ENCODE data around the gene EXOC6. TPM values are rescaled to one million over a fixed set of nuclear protein-coding genes. Genes with fewer than 3 reads are reported as not detected.

Gene EXOC6
- total RNA-seq, 1 experiment from 2014 or later = 9.3 TPM

- Histone ChIP-seq H3K9me2 (ENCODE audit: insufficient read depth) (no peaks in the 10 kb centered on the region), H3F3A (ENCODE audit: insufficient read depth, low read depth) (no peaks in the 10 kb centered on the region), H3K27ac (no peak overlapping the region), H3K4me2 (no peak overlapping the region), H3K36me3 (ENCODE audit: low read depth) (no peaks in the 10 kb centered on the region), H3K4me1 (replicated peaks; ENCODE audit: insufficient read depth) (no peaks in the 10 kb centered on the region), H3K27me3 (ENCODE audit: insufficient read depth, low read depth) (no peaks in the 10 kb centered on the region), H2AFZ (no peak overlapping the region), H3K9me3 (ENCODE audit: insufficient read depth, low read depth) (no peaks in the 10 kb centered on the region), H3K79me2 (ENCODE audit: low read depth) (no peaks in the 10 kb centered on the region), H4K20me1 (ENCODE audit: insufficient read depth) (no peaks in the 10 kb centered on the region), H3K4me3 (no peak overlapping the region)
- CTCF ChIA-PET = no interaction called here
- TF ChIP-seq EZH2 (IDR thresholded peaks at IDR 0.05; ENCODE audit: low read depth) (no peak), CTCF (conservative IDR thresholded peaks at IDR 0.05) (no peak)
- intact Hi-C loops (cut with micrococcal nuclease; ENCODE audit: unreplicated experiment) = no loop called here
- POLR2A ChIA-PET (ENCODE audit: unreplicated experiment) = no interaction called here
- BruUV-seq (replicated peaks) = no TSS peak
- DNase-seq = no peak
Observed at GRCh38 chr10:92811986-92812385, 36.3 kb upstream of the EXOC6 start.

GRCh38 chr10:92813979-92814378 is 34.3 kb upstream of the EXOC6 start:
- Histone ChIP-seq H3K9me2 (ENCODE audit: insufficient read depth) (no peaks in the 10 kb centered on the region), H3F3A (ENCODE audit: insufficient read depth, low read depth) (no peaks in the 10 kb centered on the region), H3K27ac (no peak overlapping the region), H3K4me3 (no peak overlapping the region), H4K20me1 (ENCODE audit: insufficient read depth) (no peaks in the 10 kb centered on the region), H2AFZ (no peak overlapping the region), H3K27me3 (ENCODE audit: insufficient read depth, low read depth) (no peaks in the 10 kb centered on the region), H3K4me1 (replicated peaks; ENCODE audit: insufficient read depth) (no peaks in the 10 kb centered on the region), H3K9me3 (ENCODE audit: insufficient read depth, low read depth) (no peaks in the 10 kb centered on the region), H3K4me2 (no peak overlapping the region), H3K36me3 (ENCODE audit: low read depth) (no peaks in the 10 kb centered on the region), H3K79me2 (ENCODE audit: low read depth) (no peaks in the 10 kb centered on the region)
- BruUV-seq (replicated peaks) = no TSS peak
- ChIA-PET POLR2A (ENCODE audit: unreplicated experiment) (no interaction called here), CTCF (no interaction called here)
- intact Hi-C loops (cut with micrococcal nuclease; ENCODE audit: unreplicated experiment) = no loop called here
- TF ChIP-seq EZH2 (IDR thresholded peaks at IDR 0.05; ENCODE audit: low read depth) (no peak), CTCF (conservative IDR thresholded peaks at IDR 0.05) (no peak)
- DNase-seq = no peak

- Histone ChIP-seq H3K9me3 (ENCODE audit: insufficient read depth, low read depth) (no peaks in the 10 kb centered on the region), H3F3A (ENCODE audit: insufficient read depth, low read depth) (no peaks in the 10 kb centered on the region), H2AFZ (no peak overlapping the region), H4K20me1 (ENCODE audit: insufficient read depth) (no peaks in the 10 kb centered on the region), H3K27ac (no peak overlapping the region), H3K36me3 (ENCODE audit: low read depth) (no peaks in the 10 kb centered on the region), H3K79me2 (ENCODE audit: low read depth) (no peaks in the 10 kb centered on the region), H3K4me3 (no peak overlapping the region), H3K4me1 (replicated peaks; ENCODE audit: insufficient read depth) (no peaks in the 10 kb centered on the region), H3K9me2 (ENCODE audit: insufficient read depth) (no peaks in the 10 kb centered on the region), H3K27me3 (ENCODE audit: insufficient read depth, low read depth) (no peaks in the 10 kb centered on the region), H3K4me2 (no peak overlapping the region)
- DNase-seq = no peak
- TF ChIP-seq CTCF (conservative IDR thresholded peaks at IDR 0.05) (no peak), EZH2 (IDR thresholded peaks at IDR 0.05; ENCODE audit: low read depth) (no peak)
- intact Hi-C loops (cut with micrococcal nuclease; ENCODE audit: unreplicated experiment) = no loop called here
- POLR2A ChIA-PET (ENCODE audit: unreplicated experiment) = no interaction called here
- no TSS peak for BruUV-seq (replicated peaks)
- CTCF ChIA-PET = no interaction called here
Observed at GRCh38 chr10:92814790-92815189, 33.5 kb upstream of the EXOC6 start.

All from PC-9 (cell line).